ENCODE data around the gene KRTAP10-3. TPM values are rescaled to one million over a fixed set of nuclear protein-coding genes. Genes with fewer than 3 reads are reported as not detected.

KRTAP10-3 gene
- total and polyA plus RNA-seq, 8 donors: not detected

DNA sequence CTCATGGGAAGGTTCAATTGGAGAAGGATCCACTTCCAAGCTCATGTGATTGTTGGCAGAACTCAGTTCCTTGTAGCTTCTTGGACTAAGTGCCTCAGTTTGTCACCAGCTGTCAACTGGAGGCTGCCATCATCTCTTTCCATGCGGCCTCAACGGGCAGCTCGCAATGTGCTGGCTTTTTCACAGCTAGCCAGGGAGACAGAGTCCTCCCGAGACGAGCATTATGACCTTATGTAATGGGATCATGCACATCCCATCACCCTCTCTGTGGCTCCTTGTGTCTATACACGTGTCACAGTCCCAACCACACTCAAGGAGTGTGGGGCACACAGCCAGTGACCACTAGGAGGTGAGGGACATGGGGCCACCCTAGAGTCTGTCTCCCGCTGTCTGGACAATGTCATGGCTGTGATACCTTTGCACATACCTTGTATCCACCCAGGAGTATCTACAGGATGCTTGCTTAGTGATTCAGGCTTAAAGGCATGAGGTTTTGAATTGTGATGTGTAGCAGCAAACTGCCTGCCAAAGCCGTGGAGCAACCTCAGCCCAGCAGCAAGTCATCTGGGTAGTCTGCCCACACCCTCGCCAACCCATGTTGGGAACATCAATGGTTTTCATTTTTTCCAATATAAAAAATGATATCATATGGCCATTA is 37.6 kb upstream of the KRTAP10-3 start:
- no peaks in the 10 kb centered on the region for H3K4me1 ChIP-seq
- FAIRE-seq (no peak), DNase-seq (no peak), ATAC-seq (no peak)
- TF ChIP-seq, protein P1, sequence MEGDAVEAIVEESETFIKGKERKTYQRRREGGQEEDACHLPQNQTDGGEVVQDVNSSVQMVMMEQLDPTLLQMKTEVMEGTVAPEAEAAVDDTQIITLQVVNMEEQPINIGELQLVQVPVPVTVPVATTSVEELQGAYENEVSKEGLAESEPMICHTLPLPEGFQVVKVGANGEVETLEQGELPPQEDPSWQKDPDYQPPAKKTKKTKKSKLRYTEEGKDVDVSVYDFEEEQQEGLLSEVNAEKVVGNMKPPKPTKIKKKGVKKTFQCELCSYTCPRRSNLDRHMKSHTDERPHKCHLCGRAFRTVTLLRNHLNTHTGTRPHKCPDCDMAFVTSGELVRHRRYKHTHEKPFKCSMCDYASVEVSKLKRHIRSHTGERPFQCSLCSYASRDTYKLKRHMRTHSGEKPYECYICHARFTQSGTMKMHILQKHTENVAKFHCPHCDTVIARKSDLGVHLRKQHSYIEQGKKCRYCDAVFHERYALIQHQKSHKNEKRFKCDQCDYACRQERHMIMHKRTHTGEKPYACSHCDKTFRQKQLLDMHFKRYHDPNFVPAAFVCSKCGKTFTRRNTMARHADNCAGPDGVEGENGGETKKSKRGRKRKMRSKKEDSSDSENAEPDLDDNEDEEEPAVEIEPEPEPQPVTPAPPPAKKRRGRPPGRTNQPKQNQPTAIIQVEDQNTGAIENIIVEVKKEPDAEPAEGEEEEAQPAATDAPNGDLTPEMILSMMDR (IDR thresholded peaks at IDR 0.05): no peak
- no peak overlapping the region for H3K4me3 ChIP-seq
- no peaks in the 10 kb centered on the region for H3K27me3 ChIP-seq
- no peak overlapping the region for H3K27ac ChIP-seq
- intact Hi-C loops (cut with DNase I): no loop called here
- no peaks in the 10 kb centered on the region for H3K36me3 ChIP-seq
- H3K9me3 ChIP-seq: no peaks in the 10 kb centered on the region
- WGBS, 2 donors: 55 to 71% methylated on average over 9 of the region's 9 CpGs

DNA sequence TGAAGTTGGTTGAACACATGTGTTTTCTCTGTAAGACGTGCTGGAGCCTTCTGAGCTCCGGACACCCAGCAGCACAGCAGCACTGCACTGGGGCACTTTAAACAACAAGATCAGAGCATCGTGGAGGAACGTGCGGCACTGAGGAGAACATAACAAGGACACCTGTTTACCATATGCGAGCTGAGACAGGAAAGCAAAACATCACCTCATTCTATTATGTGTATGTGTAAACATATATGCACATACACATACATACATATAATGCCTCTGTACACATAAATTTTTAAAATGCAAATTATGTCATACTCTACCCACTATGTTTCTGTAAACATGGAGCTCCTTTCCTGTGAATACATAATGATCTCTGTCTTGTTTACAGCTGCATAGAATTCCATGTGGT is 36.9 kb upstream of the KRTAP10-3 start:
- H3K36me3 ChIP-seq: no peaks in the 10 kb centered on the region
- H3K27me3 ChIP-seq: no peaks in the 10 kb centered on the region
- H3K27ac ChIP-seq: no peak overlapping the region
- H3K4me1 ChIP-seq: no peaks in the 10 kb centered on the region
- 59 to 74% methylated on average over 6 of the region's 6 CpGs for WGBS, 2 donors
- ATAC-seq (no peak), DNase-seq (no peak), FAIRE-seq (no peak)
- TF ChIP-seq, protein P1 (IDR thresholded peaks at IDR 0.05): no peak
- intact Hi-C loops (cut with DNase I): no loop called here
- H3K4me3 ChIP-seq: no peak overlapping the region
- H3K9me3 ChIP-seq: no peaks in the 10 kb centered on the region

DNA sequence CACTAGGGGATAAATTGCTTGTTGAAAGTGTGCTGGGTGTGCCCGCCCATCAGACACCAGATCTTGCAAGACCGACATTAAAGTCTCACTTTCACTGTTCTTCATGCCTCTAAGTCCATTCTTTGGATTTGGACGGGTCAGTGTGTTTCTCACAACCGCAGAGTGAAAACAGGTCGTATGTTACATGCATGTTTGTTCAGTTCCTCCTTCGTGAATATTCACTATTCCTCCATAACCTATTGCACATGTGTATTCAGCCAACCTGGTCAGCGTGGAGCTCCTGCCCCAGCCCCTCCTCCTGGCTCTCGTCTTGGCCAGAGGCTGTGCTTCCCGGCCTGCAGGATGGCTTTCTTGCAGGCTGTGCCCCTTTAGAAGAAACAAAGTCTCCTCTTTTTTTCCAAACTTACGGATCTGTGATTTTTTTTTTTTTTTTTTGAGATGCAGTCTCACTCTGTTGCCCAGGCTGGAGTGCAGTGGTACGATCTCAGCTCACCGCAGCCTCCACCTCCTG is 35.9 kb upstream of the KRTAP10-3 start:
- TF ChIP-seq, protein P1 (IDR thresholded peaks at IDR 0.05): no peak
- ATAC-seq: no peak
- DNase-seq: no peak
- intact Hi-C loops (cut with DNase I): no loop called here
- H3K36me3 ChIP-seq: no peaks in the 10 kb centered on the region
- no peaks in the 10 kb centered on the region for H3K9me3 ChIP-seq
- WGBS, 2 donors: 63 to 72% methylated on average over 12 of the region's 12 CpGs
- no peak overlapping the region for H3K27ac ChIP-seq
- no peak for FAIRE-seq
- no peaks in the 10 kb centered on the region for H3K27me3 ChIP-seq
- no peak overlapping the region for H3K4me3 ChIP-seq
- no peaks in the 10 kb centered on the region for H3K4me1 ChIP-seq

DNA sequence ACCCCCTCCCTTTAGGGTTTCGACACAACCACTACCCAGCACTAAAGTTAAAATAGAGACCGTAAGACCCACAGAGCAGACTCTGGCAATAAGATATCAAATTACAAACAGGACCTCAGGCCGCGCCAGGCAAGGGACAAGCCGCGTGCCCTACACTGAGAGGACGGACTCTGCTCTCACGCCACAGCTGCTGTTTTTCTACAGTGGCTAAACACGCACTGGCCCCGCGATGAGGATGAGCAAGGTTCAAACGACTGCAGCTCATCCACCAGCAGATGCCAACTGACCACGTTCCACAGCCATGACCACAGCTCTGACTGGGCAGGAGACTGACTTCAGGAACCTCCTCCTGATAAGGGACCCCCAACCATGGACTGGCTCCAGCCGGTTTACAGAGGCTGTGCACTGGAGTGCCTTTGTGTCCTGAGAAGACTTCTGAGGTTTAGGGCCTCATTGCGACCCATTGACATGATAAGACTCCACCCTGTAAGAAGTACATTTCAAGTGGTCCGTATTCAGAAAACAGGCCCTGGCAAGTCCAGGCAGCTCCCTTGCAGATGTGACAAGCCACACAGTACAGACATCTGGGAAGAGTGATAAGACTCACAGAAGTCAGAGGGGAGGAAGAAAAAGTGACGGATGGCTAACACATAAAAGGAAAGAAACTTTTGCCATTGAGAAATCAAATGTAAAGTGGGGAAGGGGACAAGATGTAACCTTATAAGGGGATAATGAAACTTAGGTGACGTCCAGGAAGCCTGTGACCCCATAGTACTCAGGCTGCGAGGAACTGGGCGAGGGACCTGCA is 35.2 kb upstream of the KRTAP10-3 start:
- intact Hi-C loops (cut with DNase I): no loop called here
- Histone ChIP-seq H3K9me3 (no peaks in the 10 kb centered on the region), H3K27ac (no peak overlapping the region), H3K4me3 (no peak overlapping the region), H3K27me3 (no peaks in the 10 kb centered on the region), H3K36me3 (no peaks in the 10 kb centered on the region), H3K4me1 (no peaks in the 10 kb centered on the region)
- DNase-seq (no peak), ATAC-seq (peak in 1 of 4 donors; percentile 12), FAIRE-seq (no peak)
- TF ChIP-seq, protein P1 (IDR thresholded peaks at IDR 0.05): no peak
- WGBS, 2 donors: 32 to 42% methylated on average over 20 of the region's 20 CpGs

Data from pancreas (tissue), 10 donors.